Measurements from ENCODE around the gene PCED1A.

The PCED1A gene

DNA sequence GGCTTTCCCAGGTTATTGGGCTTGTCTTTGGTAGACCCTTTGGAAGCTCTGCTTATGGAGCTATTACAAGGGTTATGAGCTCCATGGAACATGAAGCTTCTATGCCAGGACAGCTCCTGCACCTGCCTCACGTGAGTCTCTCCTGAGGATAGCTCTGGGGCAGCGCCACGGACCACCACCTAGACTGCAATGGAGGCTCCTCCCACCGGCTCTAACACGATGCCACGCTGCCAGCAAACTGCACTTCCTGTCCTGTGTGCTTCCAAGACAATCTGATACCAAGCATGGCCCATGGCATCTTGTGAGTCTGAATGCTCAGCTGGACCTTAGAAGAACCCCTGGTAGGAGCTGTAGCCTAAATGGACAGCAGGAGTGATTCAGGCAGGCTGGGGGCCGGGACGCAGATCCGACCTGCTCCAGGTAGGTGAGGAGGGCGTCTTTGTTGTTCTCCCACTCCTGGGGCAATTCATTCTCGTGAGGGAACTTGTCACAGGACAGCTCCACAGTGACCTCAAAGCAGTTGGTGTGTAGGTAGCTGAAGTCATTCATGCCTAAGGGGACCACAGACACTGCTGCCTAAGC, 45.5 kb downstream of the PCED1A start:
- Mint-ChIP-seq H3K4me3 (no peak overlapping the region), H3K27me3 (peaks cover 96% of the 10 kb centered on the region), H3K27ac (ENCODE audit: low read depth) (no peak overlapping the region), H3K9me3 (no peaks in the 10 kb centered on the region), H3K36me3 (ENCODE audit: insufficient read depth) (no peaks in the 10 kb centered on the region), H3K4me1 (peaks cover 13% of the 10 kb centered on the region)
- ATAC-seq (replicated peaks; ENCODE audit: extremely low read depth, poor library complexity, severe bottlenecking) (no peak), DNase-seq (ENCODE audit: low spot score in 2 of 2) (no peak)

DNA sequence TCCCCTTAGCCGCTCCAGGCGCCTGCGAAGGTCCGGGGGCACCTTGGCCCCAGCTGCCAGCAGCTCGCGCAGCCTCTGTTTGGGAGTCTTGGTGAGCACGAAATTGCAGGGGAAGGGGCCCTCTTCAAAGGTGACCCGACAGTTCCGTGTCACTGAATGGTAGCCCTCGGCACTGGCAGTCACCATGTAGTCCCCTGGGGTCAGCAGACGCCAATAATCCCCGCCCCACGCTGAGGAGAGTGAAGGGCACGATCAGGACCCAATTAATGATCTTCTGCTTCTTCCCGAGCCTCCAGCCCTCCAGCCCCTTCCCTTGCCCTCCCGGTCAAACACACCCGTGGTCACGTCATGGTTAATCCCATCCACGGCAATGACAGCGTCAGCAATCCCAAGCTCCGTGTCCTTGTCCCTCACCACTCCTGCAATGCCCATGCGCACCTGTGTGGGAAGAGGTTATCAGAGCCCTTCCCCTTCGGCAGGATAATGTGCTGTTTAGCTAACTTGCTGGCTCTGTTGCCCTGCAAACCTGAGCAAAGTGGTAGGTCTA, 46.2 kb downstream of the PCED1A start:
- ATAC-seq (replicated peaks; ENCODE audit: extremely low read depth, poor library complexity, severe bottlenecking) (no peak), DNase-seq (ENCODE audit: low spot score in 2 of 2) (no peak)
- H3K4me1 Mint-ChIP-seq, result peaks cover 6% of the 10 kb centered on the region
- H3K27ac Mint-ChIP-seq (ENCODE audit: low read depth), result no peak overlapping the region
- H3K27me3 Mint-ChIP-seq, result peaks cover 96% of the 10 kb centered on the region
- no peaks in the 10 kb centered on the region for H3K9me3 Mint-ChIP-seq
- H3K4me3 Mint-ChIP-seq, result no peak overlapping the region
- no peaks in the 10 kb centered on the region for H3K36me3 Mint-ChIP-seq (ENCODE audit: insufficient read depth)

DNA sequence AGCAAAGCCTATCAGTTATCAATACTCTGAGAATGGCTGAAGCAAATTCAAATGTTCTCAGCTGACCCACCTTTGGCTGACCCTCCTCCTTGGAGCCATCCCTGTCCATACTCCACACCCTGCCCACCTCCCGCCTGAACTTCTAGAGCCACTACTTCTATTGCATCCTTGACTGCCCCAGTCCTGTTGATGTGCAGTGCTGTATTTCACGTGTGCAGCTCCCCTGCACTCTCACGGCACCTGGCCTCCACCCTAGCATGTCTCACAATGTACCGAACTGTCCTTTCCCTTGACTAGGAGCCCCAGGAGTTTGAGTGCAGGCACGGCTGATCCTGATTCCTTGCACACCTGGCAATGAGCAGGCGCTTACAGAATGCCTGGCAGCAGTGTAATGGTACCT, 47.0 kb downstream of the PCED1A start:
- H3K9me3 Mint-ChIP-seq, result no peaks in the 10 kb centered on the region
- peaks cover under 1% of the 10 kb centered on the region for H3K36me3 Mint-ChIP-seq (ENCODE audit: insufficient read depth)
- no peaks in the 10 kb centered on the region for H3K4me1 Mint-ChIP-seq
- H3K27ac Mint-ChIP-seq (ENCODE audit: low read depth), result no peak overlapping the region
- H3K27me3 Mint-ChIP-seq, result peaks cover 96% of the 10 kb centered on the region
- no peak for ATAC-seq (replicated peaks; ENCODE audit: extremely low read depth, poor library complexity, severe bottlenecking)
- H3K4me3 Mint-ChIP-seq, result no peak overlapping the region
- DNase-seq (ENCODE audit: low spot score in 2 of 2), result no peak
